Measurements from ENCODE around the gene INPP5J.
A peak's percentile ranks its signal among the peaks of the same experiment; 100 is the strongest.

The INPP5J gene

DNA sequence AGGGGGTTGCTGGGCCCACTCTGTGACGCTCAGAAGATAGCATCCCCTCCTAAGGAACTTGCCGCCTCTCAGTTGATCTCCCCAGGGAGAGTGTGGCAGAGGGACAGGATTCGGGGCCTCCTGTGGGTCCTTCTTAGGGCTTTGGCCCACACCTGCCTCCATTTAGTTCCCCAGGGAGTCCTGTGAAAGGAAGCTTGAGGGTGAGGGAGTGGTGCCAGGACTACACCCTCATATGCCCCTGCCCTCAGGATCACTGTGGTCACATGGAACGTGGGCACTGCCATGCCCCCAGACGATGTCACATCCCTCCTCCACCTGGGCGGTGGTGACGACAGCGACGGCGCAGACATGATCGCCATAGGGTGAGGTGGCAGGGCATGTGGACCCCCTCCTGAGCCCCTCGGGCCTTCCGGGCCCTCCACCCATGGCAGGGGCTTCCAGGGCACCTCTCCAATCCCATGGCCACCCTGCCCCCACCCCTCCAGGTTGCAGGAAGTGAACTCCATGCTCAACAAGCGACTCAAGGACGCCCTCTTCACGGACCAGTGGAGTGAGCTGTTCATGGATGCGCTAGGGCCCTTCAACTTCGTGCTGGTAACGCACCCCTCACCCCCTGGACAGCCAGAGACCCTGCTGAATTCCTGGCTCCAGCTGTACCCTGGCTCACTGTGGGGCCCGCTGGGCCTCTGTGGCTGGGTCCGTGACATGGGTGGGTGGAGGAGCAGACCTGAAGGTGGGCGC is 3.5 kb downstream of the INPP5J start:
- peak; percentile 49 for DNase-seq

DNA sequence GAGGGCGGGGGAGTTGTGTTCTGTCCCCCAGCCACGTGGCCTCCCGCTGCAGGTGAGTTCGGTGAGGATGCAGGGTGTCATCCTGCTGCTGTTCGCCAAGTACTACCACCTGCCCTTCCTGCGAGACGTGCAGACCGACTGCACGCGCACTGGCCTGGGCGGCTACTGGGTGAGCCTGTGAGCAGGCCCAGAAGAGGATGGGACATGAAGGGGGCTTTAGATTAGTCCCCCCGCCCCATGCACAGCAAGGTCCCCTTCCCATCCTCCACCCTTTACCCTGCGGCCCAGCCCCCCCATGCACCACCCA is 4.1 kb downstream of the INPP5J start:
- no peak for DNase-seq

- DNase-seq: no peak
Measured at GRCh38 chr22:31127181-31127772, 4.5 kb downstream of the INPP5J start.

- DNase-seq: no peak
Measured at GRCh38 chr22:31128156-31128555, 5.4 kb downstream of the INPP5J start.

DNA sequence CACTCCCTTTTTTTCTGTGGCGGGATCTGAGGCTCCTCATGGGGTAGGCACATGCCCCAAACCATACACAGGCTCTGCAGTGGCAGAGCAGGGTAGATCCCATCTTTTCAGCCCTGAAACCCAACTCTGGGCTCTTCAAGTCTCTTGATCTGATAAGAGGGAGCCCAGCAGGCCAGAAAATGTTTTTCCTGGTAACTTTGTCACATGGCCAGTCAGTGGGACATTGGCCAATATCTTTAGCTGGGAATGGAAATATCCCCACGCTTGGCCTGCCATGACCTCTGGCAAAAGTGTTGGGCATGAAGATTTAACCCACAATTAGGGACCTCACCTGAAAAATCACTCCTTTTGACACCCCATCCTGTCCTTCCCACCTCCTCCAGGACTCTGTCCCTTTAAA is 8.1 kb downstream of the INPP5J start:
- DNase-seq: peak; percentile 17

DNA sequence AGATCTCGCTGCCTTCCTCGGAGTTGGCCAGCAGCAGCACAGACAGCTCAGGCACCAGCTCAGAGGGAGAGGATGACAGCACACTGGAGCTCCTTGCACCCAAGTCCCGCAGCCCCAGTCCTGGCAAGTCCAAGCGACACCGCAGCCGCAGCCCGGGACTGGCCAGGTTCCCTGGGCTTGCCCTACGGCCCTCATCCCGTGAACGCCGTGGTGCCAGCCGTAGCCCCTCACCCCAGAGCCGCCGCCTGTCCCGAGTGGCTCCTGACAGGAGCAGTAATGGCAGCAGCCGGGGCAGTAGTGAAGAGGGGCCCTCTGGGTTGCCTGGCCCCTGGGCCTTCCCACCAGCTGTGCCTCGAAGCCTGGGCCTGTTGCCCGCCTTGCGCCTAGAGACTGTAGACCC is 11.1 kb downstream of the INPP5J start:
- no peak for DNase-seq

GRCh38 chr22:31134688-31135087 is 11.9 kb downstream of the INPP5J start:
- no peak for DNase-seq

GRCh38 chr22:31135706-31136105 is 12.9 kb downstream of the INPP5J start:
- DNase-seq: no peak

- DNase-seq: no peak
Measured at GRCh38 chr22:31136155-31136554, 13.4 kb downstream of the INPP5J start.

GRCh38 chr22:31136711-31137110 is 13.9 kb downstream of the INPP5J start:
- DNase-seq: no peak

- DNase-seq: no peak
Measured at GRCh38 chr22:31137721-31138120, 15.0 kb downstream of the INPP5J start.

DNA sequence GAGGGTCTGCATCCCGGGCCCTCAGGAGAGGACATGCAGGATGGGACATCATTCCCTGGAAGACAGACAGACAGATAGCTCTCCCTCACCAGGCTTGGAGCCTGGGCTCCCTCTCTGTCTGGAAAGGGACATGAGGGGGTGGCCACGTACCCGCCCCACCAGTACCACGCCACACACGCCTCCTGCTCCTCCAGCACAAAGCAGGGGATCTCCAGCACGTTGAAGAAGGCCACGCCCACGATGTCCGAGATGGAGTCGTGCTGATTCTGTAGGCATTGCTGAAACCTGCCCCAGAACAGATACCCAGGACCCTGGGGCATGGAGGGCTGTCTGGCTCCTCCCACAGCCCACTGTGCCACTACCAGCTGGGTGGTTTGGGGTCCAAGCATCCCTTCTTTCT is 15.4 kb downstream of the INPP5J start:
- DNase-seq: no peak

GRCh38 chr22:31139066-31139465 is 16.3 kb downstream of the INPP5J start:
- no peak for DNase-seq

- DNase-seq: peak; percentile 76
Measured at GRCh38 chr22:31139866-31140716, 17.3 kb downstream of the INPP5J start, which contains the start of gene PLA2G3. TSS of gene PLA2G3 (minus strand) at chr22:31140508. CDS start at chr22:31140354, 154 bp downstream.

DNA sequence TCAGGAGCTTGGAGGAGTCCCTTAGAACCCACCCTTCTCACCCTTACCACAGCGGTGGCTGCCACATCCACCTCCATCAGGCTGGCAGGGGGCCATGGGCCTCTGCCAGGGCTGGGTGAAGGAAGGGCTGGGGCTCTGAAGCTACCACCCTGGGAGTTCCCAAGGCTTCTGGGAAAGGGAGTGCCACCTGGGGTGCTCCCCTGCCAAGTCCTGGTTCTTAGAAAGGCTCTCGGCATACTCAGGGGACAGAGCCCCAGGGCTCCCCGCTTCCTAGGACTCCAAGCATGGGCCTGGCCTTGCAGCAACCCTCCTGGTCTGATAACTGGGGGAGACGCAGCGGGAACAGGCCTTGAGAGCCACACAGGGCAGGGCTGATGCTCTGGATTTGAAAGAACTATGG is 18.0 kb downstream of the INPP5J start:
- DNase-seq: no peak

DNA sequence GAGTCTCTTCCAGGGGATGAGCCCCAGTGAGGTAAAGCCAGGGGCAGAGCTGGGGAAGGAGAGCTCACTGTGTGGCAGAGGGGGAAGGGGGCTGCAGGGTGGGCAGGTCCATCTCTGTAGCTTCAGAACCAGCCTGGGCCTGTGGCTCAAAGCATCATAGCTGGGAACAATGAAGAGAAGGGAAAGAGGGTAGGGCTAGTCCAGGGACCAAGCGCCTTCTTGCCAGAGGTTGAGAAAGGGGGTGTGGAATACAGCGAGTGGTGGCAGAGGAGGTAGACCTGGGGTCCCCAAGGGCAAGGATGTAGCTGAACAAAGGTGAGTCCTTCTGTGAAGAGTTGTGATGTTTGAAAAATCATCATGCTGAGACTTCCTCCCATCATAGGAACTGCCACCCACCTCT is 18.8 kb downstream of the INPP5J start:
- no peak for DNase-seq

GRCh38 chr22:31142285-31142684 is 19.5 kb downstream of the INPP5J start:
- no peak for DNase-seq

- DNase-seq: no peak
Measured at GRCh38 chr22:31143038-31143437, 20.3 kb downstream of the INPP5J start.

DNA sequence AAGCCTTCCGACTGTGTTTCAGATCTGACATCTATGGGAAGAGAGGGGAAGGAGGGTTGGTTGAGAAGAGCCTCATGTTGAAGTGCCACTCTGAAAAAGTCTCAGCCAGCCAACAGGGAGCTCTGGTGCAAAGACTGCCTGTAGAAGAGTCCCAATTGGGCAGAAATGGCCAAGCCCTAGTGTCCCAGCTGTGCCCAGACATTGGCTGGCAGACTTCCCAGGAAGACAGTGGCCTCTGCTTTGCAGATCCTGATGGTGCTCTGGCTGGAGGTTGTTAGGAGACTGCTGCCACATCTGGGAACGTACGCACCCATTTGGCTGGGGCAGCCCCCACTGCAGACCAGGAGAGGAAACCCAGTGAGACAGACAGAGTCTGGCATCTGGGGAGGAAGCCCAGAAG is 20.8 kb downstream of the INPP5J start:
- no peak for DNase-seq

DNA sequence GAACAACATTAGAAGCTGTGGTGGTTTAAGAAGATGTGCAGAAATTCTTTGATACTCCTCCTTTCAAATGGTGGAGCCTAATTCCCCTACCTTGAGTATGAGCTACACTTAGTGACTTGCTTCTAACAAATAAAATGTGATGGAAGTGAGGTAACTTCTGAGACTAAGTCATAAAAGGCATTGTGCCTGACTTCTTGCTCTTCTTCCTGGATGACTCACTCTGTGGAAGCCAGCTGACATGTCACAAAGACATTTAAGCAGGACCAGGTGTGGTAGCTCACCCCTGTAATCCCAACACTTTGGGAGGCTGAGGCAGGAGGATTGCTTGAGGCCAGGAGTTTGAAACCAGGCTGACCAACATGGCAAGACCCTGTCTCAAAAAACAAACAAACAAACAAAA is 21.5 kb downstream of the INPP5J start:
- no peak for DNase-seq

GRCh38 chr22:31148488-31148887 is 25.7 kb downstream of the INPP5J start:
- no peak for DNase-seq

GRCh38 chr22:31148953-31149627 is 26.3 kb downstream of the INPP5J start:
- DNase-seq: peak; percentile 23

DNA sequence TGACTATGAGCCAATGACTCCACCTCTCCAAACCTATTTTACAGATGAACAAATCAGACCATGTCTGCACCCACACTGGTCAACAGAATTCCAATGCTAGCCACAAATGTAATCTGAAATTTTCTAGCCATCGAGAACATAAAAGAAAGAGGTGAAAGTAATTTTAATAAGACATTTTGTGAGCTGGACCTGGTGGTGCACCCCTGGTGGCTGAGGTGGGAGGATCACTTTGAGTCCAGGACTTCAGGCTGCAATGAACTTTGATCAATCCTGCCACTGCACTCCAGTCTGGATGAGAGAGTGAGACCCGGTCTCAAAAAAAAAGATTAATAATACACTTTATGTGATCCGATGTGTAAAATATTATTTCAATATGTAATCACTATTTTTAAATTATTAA is 27.8 kb downstream of the INPP5J start:
- no peak for DNase-seq

All from NCI-H2029 (cell line).